HepG2 (cell line): ENCODE results near the gene TTC31. TPM values are rescaled to one million over a fixed set of nuclear protein-coding genes. Genes with fewer than 3 reads are reported as not detected.
"Not testable (repeated sequence)": the region's sequence is repeated elsewhere in the genome, so short reads cannot be mapped to it uniquely, and the experiment has no call there.

Experiments
- ATAC-seq: fragments of 200-7000 bp; cut with Tn5 transposase; 3 replicates; pipeline ENCODE4 v1.9.1; 2020; ENCODE audit warnings: mild to moderate bottlenecking, moderate library complexity
- BruUV-seq: library from RNA; stranded (reverse); fragments of 400-500 nt; replicated peaks from 2 replicates; lab custom pipeline; 2021; lab: Mats Ljungman, UMichigan
- CTCF ChIA-PET: fragments of 300-600 bp; formaldehyde crosslinking; extraction: SDS; loops from one replicate; lab custom pipeline; 2021; ENCODE audit warnings: low total read pairs, inconsistent platforms, low intra/inter-chr PET ratio; lab: Yijun Ruan, JAX
- POLR2A ChIA-PET: fragments of 350-600 bp; sonication (Branson Sonifier 250); formaldehyde crosslinking; loops from one replicate; lab custom pipeline; 2020; ENCODE audit warnings: antibody characterized with exemption, inconsistent platforms; lab: Yijun Ruan, JAX
- DNase-seq: peaks from one replicate; pipeline ENCODE4 v3.0.0-alpha.2; 2015; ENCODE audit warnings: low spot score
- FAIRE-seq: peaks from 3 replicates; lab custom pipeline; 2011; peaks lifted over from hg19 to GRCh38; lab: Jason Lieb, UNC
- H2AFZ ChIP-seq: one replicate; pipeline ENCODE4 v1.6.1; 2011; ENCODE audit warnings: low read length, inconsistent platforms
- H3K27ac ChIP-seq: fragments of 300-600 bp; 3 replicates; pipeline ENCODE4 v1.8.0; 2011; ENCODE audit warnings: mixed run types, mild to moderate bottlenecking, mixed read lengths, low read length, inconsistent platforms; ENCODE audit not compliant: insufficient read depth; ENCODE audit errors: extremely low read length
- H3K27me3 ChIP-seq, 2 experiments: fragments of 200-600 bp in 1 of 2; 2 replicates in 1 of 2; 3 replicates in 1 of 2; pipeline versions ENCODE4 v1.6.0 to v1.8.0; 2011; ENCODE audit warnings: low read length in 2 of 2, mild to moderate bottlenecking in 2 of 2, moderate library complexity in 2 of 2, inconsistent platforms in 1 of 2; ENCODE audit not compliant: insufficient read depth in 2 of 2, control insufficient read depth in 1 of 2
- H3K36me3 ChIP-seq, 2 experiments: fragments of 200-600 bp in 1 of 2; replicated peaks in 1 of 2; 2 replicates in 1 of 2; 3 replicates in 1 of 2; pipeline versions ENCODE4 v1.5.1 to v1.8.0; 2011; ENCODE audit warnings: low read length in 2 of 2, inconsistent platforms in 1 of 2; ENCODE audit not compliant: insufficient read depth in 2 of 2, control insufficient read depth in 1 of 2
- H3K4me1 ChIP-seq: 2 replicates; pipeline ENCODE4 v1.5.1; 2012; ENCODE audit warnings: low read length, inconsistent platforms; ENCODE audit not compliant: insufficient read depth
- H3K4me2 ChIP-seq: 2 replicates; pipeline ENCODE4 v1.6.0; 2011; ENCODE audit warnings: low read depth, low read length, inconsistent platforms
- H3K4me3 ChIP-seq, 3 experiments: fragments of 200-600 bp in 1 of 3; sonication (generic), shearing (Covaris generic) in 1 of 3; replicated peaks in 1 of 3; 2 replicates each; pipeline ENCODE4 v1.5.1; 2011 to 2016; ENCODE audit warnings: low read length in 3 of 3, inconsistent platforms in 2 of 3, low read depth in 2 of 3, mild to moderate bottlenecking in 2 of 3, control low read depth in 1 of 3, mixed read lengths in 1 of 3; ENCODE audit not compliant: insufficient read depth in 1 of 3
- H3K79me2 ChIP-seq: one replicate; pipeline ENCODE4 v1.6.1; 2011; ENCODE audit warnings: low read length, inconsistent platforms; ENCODE audit not compliant: insufficient read depth
- H3K9ac ChIP-seq: 2 replicates; pipeline ENCODE4 v1.6.0; 2011; ENCODE audit warnings: mild to moderate bottlenecking, low read depth, low read length, inconsistent platforms; ENCODE audit not compliant: insufficient read depth
- H3K9me3 ChIP-seq: 2 replicates; pipeline ENCODE4 v1.5.1; 2012; ENCODE audit warnings: mild to moderate bottlenecking, low read length
- H4K20me1 ChIP-seq: 2 replicates; pipeline ENCODE4 v1.6.0; 2011; ENCODE audit warnings: inconsistent platforms, mild to moderate bottlenecking, low read length, moderate library complexity; ENCODE audit not compliant: insufficient read depth
- AGO1 ChIP-seq: fragments of 200-400 bp; formaldehyde crosslinking; IDR thresholded peaks from 2 replicates; pipeline ENCODE4 v1.6.1; 2017; ENCODE audit warnings: mild to moderate bottlenecking, low read depth, low read length, moderate library complexity; ENCODE audit not compliant: poor library complexity, severe bottlenecking
- AGO2 ChIP-seq: fragments of 200-400 bp; formaldehyde crosslinking; optimal IDR thresholded peaks from 2 replicates; pipeline ENCODE3; 2017; ENCODE audit warnings: mild to moderate bottlenecking, low read depth, low read length, moderate library complexity
- NONO ChIP-seq, 2 experiments: fragments of 450-650 bp in 1 of 2; sonication (generic) in 1 of 2; formaldehyde crosslinking in 1 of 2; IDR thresholded peaks in 1 of 2; conservative IDR thresholded peaks in 1 of 2; 2 replicates each; pipeline versions ENCODE4 v1.6.1 to v1.8.0; 2017 to 2022; ENCODE audit warnings: mild to moderate bottlenecking in 1 of 2, missing genetic modification reagents in 1 of 2, moderate library complexity in 1 of 2
- REL ChIP-seq: sonication (generic); formaldehyde crosslinking; conservative IDR thresholded peaks from 2 replicates; pipeline ENCODE4 v1.8.0; 2022; ENCODE audit warnings: mild to moderate bottlenecking, missing genetic modification reagents, moderate library complexity
- ZC3H13 ChIP-seq: sonication (generic); formaldehyde crosslinking; IDR thresholded peaks from 2 replicates; pipeline ENCODE4 v1.8.1; 2023; ENCODE audit warnings: mild to moderate bottlenecking, missing genetic modification reagents, moderate library complexity
- ZGPAT ChIP-seq: IDR thresholded peaks from 2 replicates; pipeline ENCODE4 v1.6.1; 2016; ENCODE audit warnings: mild to moderate bottlenecking
- ZNF558 ChIP-seq: sonication (generic); formaldehyde crosslinking; IDR thresholded peaks from 2 replicates; pipeline ENCODE4 v1.9.0; 2022; ENCODE audit warnings: mild to moderate bottlenecking, missing genetic modification reagents, borderline replicate concordance
- ZNF589 ChIP-seq: sonication (generic); formaldehyde crosslinking; conservative IDR thresholded peaks from 2 replicates; pipeline ENCODE4 v1.8.0; 2022; ENCODE audit warnings: mild to moderate bottlenecking, moderate library complexity, missing genetic modification reagents
- ZNF772 ChIP-seq: sonication (generic); formaldehyde crosslinking; IDR thresholded peaks from 2 replicates; pipeline ENCODE4 v1.5.0; 2020; ENCODE audit warnings: mild to moderate bottlenecking, missing genetic modification reagents
- WGBS: methylation state at CpG from one replicate; pipeline ENCODE4 v1.1.6; 2017; ENCODE audit warnings: low lambda C conversion rate; 5-methylcytosine and 5-hydroxymethylcytosine counted together
- in situ Hi-C: cut with HindIII; loops from 2 replicates; pipeline ENCODE4 v1.10.0; 2017; ENCODE audit warnings: low pct_unique_long_range_greater_than_20kb; ENCODE audit not compliant: extremely low pct_ligation_motif_present
- intact Hi-C: fragments of 100-400 bp; cut with micrococcal nuclease; formaldehyde crosslinking; loops from one replicate; pipeline ENCODE4 v1.10.0; 2022; ENCODE audit not compliant: unreplicated experiment
- polyA plus RNA-seq, 8 experiments: library from polyadenylated mRNA; depleted of rRNA in 3 of 8; stranded (reverse) in 7 of 8; unstranded in 1 of 8; fragments of >200 nt; fragmentation: Illumina TruSeq in 4 of 8; extraction: Trizol in 4 of 8; gene quantifications; 2 replicates each; pipeline versions ENCODE4 v1.2.1 to v1.2.3, GENCODE V29; 2011 to 2016; ENCODE audit warnings: low read depth in 4 of 8, missing spikeins in 1 of 8, mixed read lengths in 1 of 8; ENCODE audit not compliant: insufficient read depth in 1 of 8
- total RNA-seq, 5 experiments: library from RNA; depleted of rRNA; stranded (reverse); fragments of >200 nt; fragmentation: Illumina TruSeq; extraction: Trizol; gene quantifications; 2 replicates each; pipeline ENCODE4 v1.2.3, GENCODE V29; 2016; ENCODE audit warnings: low read depth in 1 of 5

TTC31 gene
- total and polyA plus RNA-seq, 2 of the 13 experiments (the other 11 are each of a cell fraction or from before 2014, with no cell fraction given), result 28.3 to 39.5 TPM

DNA sequence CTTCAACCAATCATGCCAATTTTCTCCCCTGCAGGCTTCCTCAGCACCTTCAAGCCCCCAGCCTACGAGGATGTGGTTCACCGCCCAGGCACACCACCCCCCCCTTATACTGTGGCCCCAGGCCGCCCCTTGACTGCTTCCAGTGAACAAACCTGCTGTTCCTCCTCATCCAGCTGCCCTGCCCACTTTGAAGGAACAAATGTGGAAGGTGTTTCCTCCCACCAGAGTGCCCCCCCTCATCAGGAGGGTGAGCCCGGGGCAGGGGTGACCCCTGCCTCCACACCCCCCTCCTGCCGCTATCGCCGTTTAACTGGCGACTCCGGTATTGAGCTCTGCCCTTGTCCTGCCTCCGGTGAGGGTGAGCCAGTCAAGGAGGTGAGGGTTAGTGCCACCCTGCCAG is 22.7 kb upstream of the TTC31 start:
- TF ChIP-seq AGO1 (peak; percentile 47), ZNF772 (CRISPR knock-in tag) (0 out of 2 replicates have a peak, but pooled peaks have one; percentile 6), REL (CRISPR knock-in tag) (0 out of 2 replicates have a peak, but pooled peaks have one; percentile 43), ZC3H13 (CRISPR knock-in tag) (0 out of 2 replicates have a peak, but pooled peaks have one; percentile 40), ZNF558 (CRISPR knock-in tag) (peak; percentile 28; the same call in 1 of the 2 replicates), AGO2 (peak; percentile 60), ZNF589 (CRISPR knock-in tag) (0 out of 2 replicates have a peak, but pooled peaks have one; percentile 4), NONO (CRISPR knock-in tag; conservative IDR thresholded peaks at IDR 0.05) (peak; percentile 62), ZGPAT (0 out of 2 replicates have a peak, but pooled peaks have one; percentile 4)
- in situ Hi-C loops; TF ChIP-seq NONO (IDR thresholded peaks at IDR 0.05): not testable (repeated sequence)
- peaks cover 44% of the 10 kb centered on the region for H3K79me2 ChIP-seq

More for the DNA sequence above, 22.7 kb upstream of the TTC31 start:
- BruUV-seq, H3K4me2 ChIP-seq, H3K9me3 ChIP-seq, ATAC-seq, FAIRE-seq, H3K27ac ChIP-seq, H3K9ac ChIP-seq, H3K4me3 ChIP-seq, intact Hi-C loops, H3K27me3 ChIP-seq, CTCF ChIA-PET, H2AFZ ChIP-seq, H4K20me1 ChIP-seq, DNase-seq: not testable (repeated sequence)
- 96% methylated on average over 10 of the region's 10 CpGs for WGBS
- H3K36me3 ChIP-seq, result peaks cover 1 to 24% of the 10 kb centered on the region in 2 experiments
- peaks cover 40% of the 10 kb centered on the region for H3K4me1 ChIP-seq
- POLR2A ChIA-PET, result interaction anchor here (2.7 to 12.4 kb wide), 5 partner anchors 17 to 47 kb away, joined by 11 to 342 read pairs (median 71); partner anchors contain the start of genes CCDC142, LBX2, PCGF1 and RTKN
